Left renal cortex interstitium (tissue), 4 donors: ENCODE measurements around the gene CHRNA4. TPM values are rescaled to one million over a fixed set of nuclear protein-coding genes. Genes with fewer than 3 reads are reported as not detected.

Experiments
- DNase-seq, 4 donors: peaks; one replicate each; pipeline ENCODE4 v3.0.0-alpha.2; 2013; ENCODE audit warnings: low read depth in 4 of 4, low spot score in 2 of 4, missing footprints in 1 of 4
- polyA plus RNA-seq, 4 donors: library from polyadenylated mRNA; unstranded; fragments of 120-200 nt; gene quantifications; one replicate each; pipeline ENCODE4 v1.2.1, GENCODE V29; 2013; ENCODE audit not compliant: insufficient read length in 4 of 4

Gene CHRNA4
- polyA plus RNA-seq, 4 donors = 5.6 to 29.6 (median 12.3) TPM

GRCh38 chr20:63398744-63399514 lies 37.8 kb upstream of the CHRNA4 start:
- no peak for DNase-seq

GRCh38 chr20:63397946-63398450 lies 36.8 kb upstream of the CHRNA4 start:
- DNase-seq = no peak

GRCh38 chr20:63397155-63397843 lies 36.1 kb upstream of the CHRNA4 start:
- no peak for DNase-seq

- no peak for DNase-seq
Measured at GRCh38 chr20:63396300-63396699, 35.2 kb upstream of the CHRNA4 start.

- no peak for DNase-seq
Measured at GRCh38 chr20:63395723-63396122, 34.6 kb upstream of the CHRNA4 start.

GRCh38 chr20:63394920-63395455 lies 33.8 kb upstream of the CHRNA4 start:
- DNase-seq = no peak

GRCh38 chr20:63394069-63394919 lies 33.1 kb upstream of the CHRNA4 start:
- peak in 3 of 4 donors; percentile 62 to 84 (median 64) for DNase-seq

- no peak for DNase-seq
Measured at GRCh38 chr20:63393566-63393965, 32.4 kb upstream of the CHRNA4 start.

- DNase-seq = no peak
Measured at GRCh38 chr20:63392465-63393365, 31.6 kb upstream of the CHRNA4 start.

- DNase-seq = no peak
Measured at GRCh38 chr20:63387917-63388316, 26.8 kb upstream of the CHRNA4 start.

- DNase-seq = no peak
Measured at GRCh38 chr20:63387393-63387792, 26.2 kb upstream of the CHRNA4 start.

GRCh38 chr20:63386491-63386890 lies 25.3 kb upstream of the CHRNA4 start:
- DNase-seq = no peak

GRCh38 chr20:63385819-63386218 lies 24.7 kb upstream of the CHRNA4 start:
- DNase-seq = no peak

GRCh38 chr20:63384336-63384735 lies 23.2 kb upstream of the CHRNA4 start:
- no peak for DNase-seq

- no peak for DNase-seq
Measured at GRCh38 chr20:63383556-63383955, 22.4 kb upstream of the CHRNA4 start.

GRCh38 chr20:63382551-63383300 lies 21.6 kb upstream of the CHRNA4 start:
- DNase-seq = no peak

- DNase-seq = no peak
Measured at GRCh38 chr20:63381781-63382431, 20.8 kb upstream of the CHRNA4 start.

GRCh38 chr20:63380346-63380870 lies 19.3 kb upstream of the CHRNA4 start:
- no peak for DNase-seq
